Left colon (tissue), 2 donors: Measurements from ENCODE around the gene KBTBD13. TPM values are rescaled to one million over a fixed set of nuclear protein-coding genes. Genes with fewer than 3 reads are reported as not detected.
"Not testable (repeated sequence)": the region's sequence is repeated elsewhere in the genome, so short reads cannot be mapped to it uniquely, and the experiment has no call there.

Source experiments
- ATAC-seq: fragments of 200-7000 bp; cut with Tn5 transposase; one replicate; pipeline ENCODE4 v1.9.1; 2020; ENCODE audit warnings: mild to moderate bottlenecking, moderate library complexity
- DNase-seq, 2 donors: peaks; one replicate each; pipeline ENCODE4 v3.0.0-alpha.2; 2020
- intact Hi-C, 2 donors: fragments of 100-400 bp; cut with DNase I in 1 of 2; cut with micrococcal nuclease in 1 of 2; formaldehyde crosslinking; loops; one replicate each; pipeline versions ENCODE4 v1.11.2 to v1.14.0; 2022; cut with DNase I, micrococcal nuclease
- total RNA-seq, 2 donors: library from RNA; stranded (reverse); fragmentation: NEBNext Ultra II Directional; extraction: Animal tissue kit (Norgen Biotek cat#: 25700); gene quantifications; one replicate each; pipeline ENCODE4 v1.2.1, GENCODE V29; 2021
- donor health status: DM: no; HTN: no; CAD: no.
- donor health status: DM: yes; HTN: yes; CAD: no.

Gene KBTBD13
- total RNA-seq, 2 donors from 2014 or later: 0.08 TPM; not detected in 1

DNA sequence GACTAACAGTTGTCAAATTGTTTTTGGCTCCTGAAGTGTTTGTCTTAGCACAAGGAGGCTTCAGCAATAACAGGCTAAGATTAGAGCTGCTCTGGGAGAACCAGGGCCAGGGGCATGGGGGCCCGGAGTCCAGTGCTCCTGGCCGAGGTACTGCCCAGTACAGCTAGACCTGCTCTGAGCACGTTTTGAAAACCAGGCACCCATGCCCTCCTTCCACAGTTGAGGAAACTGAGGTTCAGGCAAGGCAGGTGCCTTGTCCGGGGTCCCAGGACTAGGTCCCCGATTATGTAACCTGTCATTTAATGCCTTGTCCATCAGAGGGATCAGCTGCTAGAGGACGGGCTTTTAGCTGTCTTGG lies 19.2 kb downstream of the KBTBD13 start:
- ATAC-seq (no peak), DNase-seq (no peak)
- intact Hi-C loops: loop anchor here in 1 of 2 donors (10.0 kb wide), 1 partner anchor 51 kb away; the partner anchor contains the start of gene SLC51B

DNA sequence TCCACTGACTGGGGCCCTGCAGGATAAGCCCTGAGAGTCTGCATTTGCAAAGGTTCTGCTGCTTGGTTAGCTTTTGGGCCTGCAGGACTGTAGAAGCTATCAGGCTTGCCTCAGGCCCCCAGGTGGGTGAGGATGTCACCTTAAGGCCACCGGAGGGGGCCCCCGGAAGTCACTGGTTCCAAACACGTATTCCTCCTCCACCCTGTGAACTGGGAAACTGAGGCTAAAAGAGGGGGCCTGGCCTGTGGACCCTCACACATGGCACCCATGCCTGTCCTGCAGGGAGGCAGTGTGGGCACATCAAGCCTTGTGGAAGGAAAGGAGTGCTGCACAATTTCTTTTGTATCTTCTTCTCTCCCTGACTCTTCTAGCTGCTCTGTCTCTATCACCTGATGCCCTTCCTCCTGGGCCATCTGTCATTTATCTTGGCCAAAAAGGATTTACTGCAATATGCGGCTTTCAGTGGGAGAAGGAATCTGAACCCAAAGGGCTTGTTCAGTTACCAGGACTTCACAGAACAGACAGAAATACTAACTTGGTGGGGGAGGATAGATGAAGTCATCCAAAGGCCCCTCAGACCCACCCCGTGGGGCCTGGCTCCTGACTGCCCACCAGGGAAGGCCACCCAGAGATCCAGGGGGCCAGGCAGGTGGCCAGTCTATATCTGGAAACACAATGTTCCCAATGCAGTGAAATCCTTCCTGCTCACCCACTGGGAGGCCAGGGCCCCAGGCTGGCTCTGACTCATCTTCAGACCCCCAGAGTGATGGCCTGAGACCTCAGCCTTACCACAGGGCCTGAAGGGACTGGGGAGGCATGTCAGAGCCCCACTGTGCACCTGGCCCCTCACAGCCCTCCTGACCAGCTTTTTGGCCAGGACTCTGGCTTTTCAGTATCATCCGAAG lies 20.2 kb downstream of the KBTBD13 start:
- no peak for ATAC-seq
- intact Hi-C loops: loop anchor here in 1 of 2 donors (10.0 kb wide), 1 partner anchor 52 kb away; the partner anchor contains the start of gene SLC51B
- no peak for DNase-seq

DNA sequence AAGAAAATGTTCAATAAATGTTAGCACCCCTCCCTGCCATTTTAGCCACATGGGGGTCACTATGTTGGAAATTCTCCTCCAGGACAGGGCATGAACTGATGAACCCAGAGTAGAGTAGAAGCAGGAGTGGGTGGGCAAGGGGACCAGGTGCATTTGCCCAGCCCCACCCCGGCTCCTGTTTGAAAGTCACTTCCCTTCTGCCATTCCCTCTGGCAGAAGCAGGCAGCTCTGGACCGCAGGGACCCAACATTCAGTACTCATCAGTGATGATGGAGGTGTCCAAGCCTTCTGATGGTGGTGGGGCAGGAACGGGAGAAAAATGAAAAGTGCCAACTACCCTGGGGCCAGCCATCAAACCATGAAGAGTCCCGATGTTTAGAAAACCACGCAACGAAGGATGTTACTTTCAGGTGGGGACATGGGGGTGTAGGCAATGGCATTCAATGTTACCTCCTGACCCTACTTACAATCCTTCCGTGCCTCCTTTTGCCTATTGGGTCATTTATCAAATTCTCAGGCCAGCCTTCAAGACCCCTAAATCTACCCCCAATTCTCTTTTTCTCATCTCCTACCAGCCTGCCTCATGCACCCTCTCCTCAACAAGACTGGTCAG lies 21.2 kb downstream of the KBTBD13 start:
- no peak for DNase-seq
- intact Hi-C loops: loop anchor here in 1 of 2 donors (10.0 kb wide), 1 partner anchor 53 kb away; the partner anchor contains the start of gene SLC51B
- ATAC-seq: no peak

DNA sequence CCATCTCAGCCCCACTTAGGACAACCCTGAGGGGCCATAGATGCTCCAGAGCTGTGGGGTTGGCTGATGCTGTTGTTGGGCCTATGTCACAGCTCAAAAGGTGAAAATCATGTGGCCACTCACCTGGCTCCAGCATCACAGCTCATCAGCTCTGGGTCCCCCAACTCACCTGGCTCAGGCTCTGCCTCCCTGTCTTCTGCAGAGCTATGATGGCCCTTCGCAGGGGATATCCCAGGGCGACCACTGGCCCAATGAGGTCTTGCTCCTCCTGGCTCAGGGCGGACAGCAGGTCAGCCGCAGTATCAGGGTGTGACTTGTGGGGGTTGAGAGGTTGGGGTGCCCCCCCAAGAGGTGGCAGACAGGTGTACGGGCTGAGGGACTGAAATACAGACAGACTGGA lies 22.8 kb downstream of the KBTBD13 start:
- ATAC-seq (no peak), DNase-seq (no peak)
- intact Hi-C loops: loop anchor here in 1 of 2 donors (10.0 kb wide), 1 partner anchor 55 kb away; the partner anchor contains the start of gene SLC51B

DNA sequence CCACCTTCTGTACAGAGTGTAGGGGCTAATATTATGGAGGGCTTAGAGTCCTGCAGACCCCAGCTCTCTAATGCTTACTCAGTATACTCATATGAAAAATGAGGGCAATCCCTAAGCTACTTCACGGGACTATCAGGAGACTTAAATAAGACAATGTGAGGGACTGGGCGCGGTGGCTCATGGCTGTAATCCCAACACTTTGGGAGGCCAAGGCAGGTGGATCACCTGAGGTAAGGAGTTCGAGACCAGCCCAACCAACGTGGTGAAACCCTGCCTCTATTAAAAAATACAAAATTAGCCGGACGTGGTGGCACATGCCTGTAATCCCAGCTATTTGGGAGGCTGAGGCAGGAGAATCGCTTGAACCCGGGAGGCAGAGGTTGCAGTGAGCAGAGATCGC lies 23.3 kb downstream of the KBTBD13 start:
- ATAC-seq, DNase-seq: not testable (repeated sequence)
- intact Hi-C loops: loop anchor here in 1 of 2 donors (10.0 kb wide), 1 partner anchor 55 kb away; the partner anchor contains the start of gene SLC51B

DNA sequence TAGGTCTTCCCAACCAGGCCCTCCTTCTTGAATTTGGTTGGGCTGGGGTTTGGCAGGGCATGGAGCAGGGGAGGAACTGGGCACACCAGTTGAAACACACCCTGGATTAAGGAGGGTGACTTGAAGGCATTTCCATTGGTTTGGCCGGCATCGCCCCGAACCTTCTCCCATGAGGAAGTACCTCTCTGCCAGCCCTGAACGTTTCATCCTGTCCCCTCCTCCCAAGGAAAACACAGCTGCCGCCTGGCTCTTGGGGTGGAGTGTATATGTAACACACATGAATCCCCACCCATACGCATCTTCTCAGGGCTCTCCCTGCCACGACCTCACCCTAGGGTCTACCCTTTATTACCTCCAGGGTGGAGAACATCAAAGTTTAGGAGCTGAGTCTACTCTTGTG lies 23.9 kb downstream of the KBTBD13 start:
- ATAC-seq: peak; percentile 89
- intact Hi-C loops: no loop called here

DNA sequence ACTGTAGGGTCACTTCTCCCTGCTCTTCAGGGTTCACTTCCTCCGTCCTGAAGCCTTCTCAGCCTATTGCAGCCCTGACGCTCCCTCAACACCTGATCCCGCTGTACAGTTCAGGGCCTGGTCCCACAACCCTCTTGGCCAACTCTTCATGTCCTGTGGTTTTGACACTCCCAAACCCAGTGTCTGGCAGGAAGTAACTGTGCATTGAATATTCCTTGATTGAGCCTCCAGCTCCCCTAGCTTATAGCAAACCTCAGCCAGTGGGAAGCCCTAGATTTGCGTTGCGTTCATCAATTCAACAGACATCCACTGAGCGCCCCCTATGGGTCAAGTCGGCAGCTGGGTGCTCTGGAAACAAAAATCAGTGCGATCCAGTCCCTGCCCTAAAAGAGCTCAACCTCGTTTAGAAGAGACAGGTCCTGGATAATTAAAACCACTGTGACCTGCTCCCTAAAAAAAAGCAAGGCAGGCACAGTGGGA lies 24.9 kb downstream of the KBTBD13 start:
- intact Hi-C loops: no loop called here
- peak; percentile 71 for ATAC-seq
- peak; percentile 64 to 86 for DNase-seq

More for the DNA sequence above, 23.9 kb downstream of the KBTBD13 start:
- DNase-seq: peak; percentile 64 to 67

DNA sequence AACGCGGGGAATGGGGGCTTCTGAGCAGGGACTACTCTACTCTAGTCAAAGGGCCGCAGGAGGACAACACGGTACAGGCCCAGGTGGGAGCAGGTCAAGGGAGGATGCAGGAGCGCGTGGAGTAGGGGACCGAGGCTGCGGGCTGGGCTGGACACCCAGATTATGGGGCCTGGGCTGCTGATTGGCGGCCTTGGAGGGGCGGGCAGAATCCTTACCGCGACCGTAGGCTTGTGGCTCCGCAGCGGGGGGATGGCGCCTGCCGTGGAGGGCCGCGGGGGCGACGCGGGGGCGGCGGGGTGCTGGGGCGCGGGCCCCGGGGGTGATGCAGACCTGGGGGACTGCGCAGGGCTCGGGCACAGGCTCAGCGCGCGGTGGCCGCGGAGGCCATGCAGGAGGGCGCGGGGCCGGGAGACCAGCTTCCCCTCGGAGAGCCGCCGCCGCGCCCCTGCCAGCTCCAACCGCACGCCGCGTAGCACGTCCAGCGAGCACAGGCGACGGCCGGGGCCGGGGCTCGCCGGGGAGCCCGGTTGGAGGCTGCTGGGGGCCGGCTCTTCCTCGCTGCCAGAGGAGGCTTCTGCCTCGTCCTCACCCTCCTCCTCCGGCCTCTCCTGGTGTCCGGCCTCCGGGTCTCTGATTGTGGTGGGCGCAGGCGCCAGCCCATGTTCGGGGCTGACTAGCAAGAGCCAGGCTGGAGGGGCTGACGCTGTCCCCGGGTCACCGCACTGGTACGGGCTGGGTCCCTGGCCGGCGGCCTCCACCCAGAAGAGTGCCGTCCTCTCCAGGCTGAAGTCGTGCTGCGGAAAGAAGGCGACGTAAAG lies 25.6 kb downstream of the KBTBD13 start:
- no peak for ATAC-seq
- intact Hi-C loops: no loop called here
- DNase-seq: no peak

DNA sequence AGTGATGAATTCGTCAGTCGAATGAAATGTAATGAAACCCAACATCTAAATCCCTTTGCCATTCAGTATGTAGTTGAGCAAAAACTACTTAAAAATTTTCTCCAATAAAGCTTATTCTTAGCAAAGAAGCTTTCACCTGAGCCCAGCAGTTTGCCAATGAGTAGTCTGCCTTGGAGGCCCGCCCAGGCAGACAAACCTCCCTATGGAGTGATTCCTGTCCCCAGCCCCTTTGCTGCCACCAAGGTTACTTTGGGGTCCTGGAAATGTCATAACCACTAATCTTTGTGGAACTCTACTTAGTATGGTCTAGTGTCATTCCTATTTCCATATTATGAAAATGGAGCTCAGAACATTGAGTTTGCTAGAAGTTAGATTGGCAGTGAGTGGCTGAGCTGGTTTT lies 26.4 kb downstream of the KBTBD13 start:
- intact Hi-C loops: no loop called here
- no peak for DNase-seq
- no peak for ATAC-seq

DNA sequence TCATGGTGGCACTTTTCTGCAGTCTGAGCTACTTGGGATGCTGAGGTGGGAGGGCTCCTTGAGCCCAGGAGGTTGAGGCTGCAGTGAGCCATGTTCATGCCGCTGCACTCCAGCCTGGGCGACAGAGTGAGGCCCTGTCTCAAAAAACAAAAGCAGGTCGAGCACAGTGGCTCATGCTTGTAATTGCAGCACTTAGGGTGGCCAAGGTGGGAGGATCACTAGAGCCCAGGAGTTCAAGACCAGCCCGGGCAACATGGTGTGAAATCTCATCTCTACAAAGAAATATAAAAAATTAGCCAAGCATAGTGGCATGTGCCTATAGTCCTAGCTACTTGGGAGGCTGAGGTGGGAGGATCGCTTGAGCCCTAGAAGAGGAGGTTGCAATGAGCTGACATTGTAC lies 28.5 kb downstream of the KBTBD13 start:
- ATAC-seq: no peak
- no peak for DNase-seq
- intact Hi-C loops: no loop called here

DNA sequence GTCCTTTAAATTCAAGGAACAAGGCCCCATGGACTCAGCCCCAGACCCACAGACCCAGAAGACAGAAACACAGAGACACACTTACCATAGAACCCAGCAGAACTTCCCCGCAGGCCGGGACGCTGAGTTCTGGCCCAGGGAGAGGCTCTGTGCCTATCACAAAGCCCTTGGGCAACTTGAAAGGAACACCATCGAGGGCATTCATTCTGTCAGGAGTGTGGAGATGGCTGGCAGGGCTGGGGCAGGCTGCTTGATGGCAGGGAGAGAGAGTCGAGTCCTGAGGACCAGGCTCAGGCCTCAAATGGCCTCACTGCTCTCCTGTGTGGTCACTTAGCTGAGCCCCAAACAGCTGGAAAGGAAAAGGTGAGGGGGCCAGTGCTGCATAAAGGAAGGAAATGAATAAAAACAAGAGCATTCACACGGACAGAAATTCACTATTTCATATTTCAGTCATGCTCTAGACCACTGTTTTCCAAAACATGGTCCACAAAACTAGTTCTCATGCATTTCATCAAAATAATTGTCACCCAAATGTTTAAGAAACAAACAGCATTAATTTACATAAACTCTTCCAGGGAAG lies 29.6 kb downstream of the KBTBD13 start:
- DNase-seq (no peak), ATAC-seq (no peak)
- intact Hi-C loops: no loop called here

DNA sequence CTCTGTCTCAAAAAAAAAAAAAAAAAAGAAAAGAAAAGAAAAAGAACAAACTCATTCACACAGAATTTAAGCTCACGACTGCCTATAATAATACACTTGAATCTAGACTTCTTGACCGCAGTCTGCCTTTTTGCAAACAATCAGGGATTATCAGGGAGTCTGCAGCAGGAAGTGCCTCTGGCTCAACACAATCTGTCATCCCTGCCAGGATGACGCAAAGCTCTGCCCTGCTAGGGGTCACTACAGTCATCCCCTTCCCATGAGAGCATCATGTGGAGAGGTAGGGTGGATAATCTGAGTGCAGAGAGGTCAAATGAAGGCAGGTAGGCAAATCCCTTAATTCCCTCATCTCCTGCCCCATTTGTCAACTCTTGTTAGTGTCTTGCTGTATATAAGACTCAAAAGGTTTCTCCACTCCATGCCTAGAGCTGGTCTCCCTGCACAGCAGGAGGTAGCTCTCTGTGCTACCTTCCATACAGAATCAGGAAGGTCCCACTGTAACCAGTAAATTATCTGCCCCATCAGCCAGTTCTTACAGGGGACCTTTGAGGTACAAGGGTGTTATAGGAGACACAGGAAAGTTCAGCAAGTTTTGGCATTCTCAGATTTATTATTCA lies 34.2 kb downstream of the KBTBD13 start:
- DNase-seq (no peak), ATAC-seq (no peak)
- intact Hi-C loops: no loop called here

DNA sequence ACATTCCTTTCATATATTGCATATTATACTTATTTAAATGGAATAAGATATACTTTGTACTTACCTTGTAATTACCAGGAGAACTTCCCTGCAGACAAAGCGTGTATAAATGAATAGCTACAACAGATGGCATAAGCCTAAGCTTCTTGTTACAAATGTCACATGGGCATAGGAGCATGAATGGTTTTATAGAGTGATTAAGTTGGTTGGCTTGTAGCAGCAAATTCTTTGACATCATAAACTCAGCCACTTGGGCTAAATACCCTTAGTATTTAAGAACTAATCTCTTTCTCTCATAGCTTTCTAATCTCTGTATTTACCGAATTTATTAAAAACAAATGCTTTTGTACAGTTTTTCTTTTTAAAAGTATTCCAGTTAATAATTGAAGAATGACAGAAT lies 38.5 kb downstream of the KBTBD13 start, which contains the start of gene UBAP1L:
UBAP1L (minus strand) TSS at position 115 of the 400 bp plus-strand sequence. CDS start 8,985 bp downstream, outside the sequence.
- ATAC-seq: peak; percentile 37
- intact Hi-C loops: no loop called here
- DNase-seq: no peak

DNA sequence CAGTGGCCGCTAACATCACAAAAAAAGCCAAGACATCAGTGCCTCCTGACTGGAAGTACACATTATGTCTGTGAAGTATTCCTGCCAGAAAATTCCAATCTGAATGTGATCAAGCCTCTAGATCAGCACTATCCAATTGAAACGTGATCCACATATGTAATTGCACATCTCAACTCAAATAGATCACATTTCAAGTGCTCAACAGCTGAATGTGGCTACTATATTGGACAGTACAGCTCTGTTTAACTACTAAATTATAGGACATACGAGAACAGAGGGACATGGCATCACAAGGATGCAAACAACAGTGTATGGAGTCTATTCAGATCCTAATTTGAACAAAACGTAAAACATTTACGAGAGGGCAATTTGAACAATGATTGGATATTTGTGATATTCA lies 39.0 kb downstream of the KBTBD13 start:
- DNase-seq (no peak), ATAC-seq (no peak)

More for the DNA sequence above, 39.0 kb downstream of the KBTBD13 start:
- intact Hi-C loops: no loop called here
